ENCODE measurements around the gene C12orf57.
"Not testable (repeated sequence)": the region's sequence is repeated elsewhere in the genome, so short reads cannot be mapped to it uniquely, and the experiment has no call there.

Gene C12orf57

DNA sequence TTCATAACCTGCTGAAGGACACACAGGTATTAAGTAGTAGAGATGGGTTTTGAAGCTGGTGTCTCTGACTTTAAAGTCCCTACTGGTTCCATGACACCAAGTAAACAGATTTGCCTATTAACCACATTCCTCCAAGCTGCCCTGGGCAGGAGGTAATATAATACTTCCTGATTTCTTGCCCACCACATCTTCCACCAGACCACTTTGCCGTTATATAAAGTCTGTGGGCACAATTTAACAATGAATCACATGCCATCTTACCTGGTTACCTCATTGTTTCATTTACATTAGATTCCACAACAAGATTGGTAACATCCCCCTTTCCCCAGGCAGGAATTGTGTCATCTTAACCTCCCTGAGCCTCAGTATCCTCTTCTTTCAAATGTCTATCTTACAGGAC, 40.1 kb upstream of the C12orf57 start:
- Histone ChIP-seq H3K4me3 (replicated peaks; ENCODE audit: insufficient read depth, low read length) (no peak overlapping the region), H3K27me3 (ENCODE audit: insufficient read depth, poor library complexity, severe bottlenecking) (no peaks in the 10 kb centered on the region), H3K27ac (replicated peaks) (no peak overlapping the region; the same call in 1 of the 2 replicates)
- no peak for TF ChIP-seq REST (IDR thresholded peaks at IDR 0.05; ENCODE audit: insufficient replicate concordance, low read depth)
- TF ChIP-seq, protein P1, sequence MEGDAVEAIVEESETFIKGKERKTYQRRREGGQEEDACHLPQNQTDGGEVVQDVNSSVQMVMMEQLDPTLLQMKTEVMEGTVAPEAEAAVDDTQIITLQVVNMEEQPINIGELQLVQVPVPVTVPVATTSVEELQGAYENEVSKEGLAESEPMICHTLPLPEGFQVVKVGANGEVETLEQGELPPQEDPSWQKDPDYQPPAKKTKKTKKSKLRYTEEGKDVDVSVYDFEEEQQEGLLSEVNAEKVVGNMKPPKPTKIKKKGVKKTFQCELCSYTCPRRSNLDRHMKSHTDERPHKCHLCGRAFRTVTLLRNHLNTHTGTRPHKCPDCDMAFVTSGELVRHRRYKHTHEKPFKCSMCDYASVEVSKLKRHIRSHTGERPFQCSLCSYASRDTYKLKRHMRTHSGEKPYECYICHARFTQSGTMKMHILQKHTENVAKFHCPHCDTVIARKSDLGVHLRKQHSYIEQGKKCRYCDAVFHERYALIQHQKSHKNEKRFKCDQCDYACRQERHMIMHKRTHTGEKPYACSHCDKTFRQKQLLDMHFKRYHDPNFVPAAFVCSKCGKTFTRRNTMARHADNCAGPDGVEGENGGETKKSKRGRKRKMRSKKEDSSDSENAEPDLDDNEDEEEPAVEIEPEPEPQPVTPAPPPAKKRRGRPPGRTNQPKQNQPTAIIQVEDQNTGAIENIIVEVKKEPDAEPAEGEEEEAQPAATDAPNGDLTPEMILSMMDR (IDR thresholded peaks at IDR 0.05; ENCODE audit: insufficient read depth, low read length) = no peak
- no peak for TF ChIP-seq GABPA (IDR thresholded peaks at IDR 0.05; ENCODE audit: low read depth)
- no peak for TF ChIP-seq SPI1 (IDR thresholded peaks at IDR 0.05; ENCODE audit: borderline replicate concordance, low read depth)
- DNase-seq (ENCODE audit: low read depth in 1 of 2, low spot score in 1 of 2) = no peak

- DNase-seq (ENCODE audit: low read depth in 1 of 2, low spot score in 1 of 2) = peak; percentile 90 to 97
- Histone ChIP-seq H3K4me3 (replicated peaks; ENCODE audit: insufficient read depth, low read length) (peak within 1 kb of the TSS; percentile 81), H3K27ac (replicated peaks) (peak within 1 kb of the TSS; percentile 83), H3K27me3 (ENCODE audit: insufficient read depth, poor library complexity, severe bottlenecking) (no peaks in the 10 kb centered on the region)
- no peak for TF ChIP-seq POLR2AphosphoS5 (IDR thresholded peaks at IDR 0.05; ENCODE audit: low read depth)
Measured at GRCh38 chr12:6904280-6905276, 39.2 kb upstream of the C12orf57 start, which contains the start of gene LRRC23. TSS of gene LRRC23 (plus strand) at chr12:6904822. CDS start at chr12:6905634, 812 bp downstream.

- no peaks in the 10 kb centered on the region for H3K27me3 ChIP-seq (ENCODE audit: insufficient read depth, poor library complexity, severe bottlenecking)
- no peak overlapping the region; the same call in 1 of the 2 replicates for H3K27ac ChIP-seq (replicated peaks)
- TF ChIP-seq, protein P1 (IDR thresholded peaks at IDR 0.05; ENCODE audit: insufficient read depth, low read length) = no peak
- TF ChIP-seq SPI1 (IDR thresholded peaks at IDR 0.05; ENCODE audit: borderline replicate concordance, low read depth) (no peak), GABPA (IDR thresholded peaks at IDR 0.05; ENCODE audit: low read depth) (no peak), REST (IDR thresholded peaks at IDR 0.05; ENCODE audit: insufficient replicate concordance, low read depth) (no peak), POLR2AphosphoS5 (IDR thresholded peaks at IDR 0.05; ENCODE audit: low read depth) (no peak)
- H3K4me3 ChIP-seq (replicated peaks; ENCODE audit: insufficient read depth, low read length) = no peak overlapping the region; the same call in 1 of the 2 replicates
- DNase-seq (ENCODE audit: low read depth in 1 of 2, low spot score in 1 of 2) = no peak
Measured at GRCh38 chr12:6905414-6906040, 38.3 kb upstream of the C12orf57 start.

DNA sequence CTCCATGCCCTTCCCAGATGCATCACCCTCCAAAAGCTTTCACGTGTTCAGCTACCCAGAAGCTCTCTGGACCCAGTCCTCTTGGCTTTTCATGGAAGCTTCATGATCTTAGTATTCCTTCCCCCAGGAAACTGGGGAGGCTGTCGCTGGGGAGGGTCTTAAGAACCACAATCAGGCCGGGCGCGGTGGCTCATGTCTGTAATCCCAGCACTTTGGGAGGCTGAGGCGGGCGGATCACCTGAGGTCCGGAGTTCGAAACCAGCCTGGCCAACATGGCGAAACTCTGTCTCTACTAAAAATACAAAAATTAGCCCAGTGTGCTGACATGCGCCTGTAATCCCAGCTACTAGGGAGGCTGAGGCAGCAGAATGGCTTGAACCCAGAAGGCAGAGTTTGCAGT, 35.7 kb upstream of the C12orf57 start:
- H3K27me3 ChIP-seq (ENCODE audit: insufficient read depth, poor library complexity, severe bottlenecking); DNase-seq (ENCODE audit: low read depth in 1 of 2, low spot score in 1 of 2); H3K4me3 ChIP-seq (replicated peaks; ENCODE audit: insufficient read depth, low read length); H3K27ac ChIP-seq (replicated peaks): not testable (repeated sequence)
